Thoracic aorta (tissue), 2 donors: Measurements from ENCODE around the gene KRT16. TPM values are rescaled to one million over a fixed set of nuclear protein-coding genes. Genes with fewer than 3 reads are reported as not detected.
"Not testable (repeated sequence)": the region's sequence is repeated elsewhere in the genome, so short reads cannot be mapped to it uniquely, and the experiment has no call there.

Source experiments
- ATAC-seq: fragments of 150-250 bp; one replicate; pipeline ENCODE4 v1.8.0; 2017; ENCODE audit warnings: low read depth; ENCODE audit not compliant: insufficient number of reproducible peaks, low FRiP score
- DNase-seq: peaks from one replicate; pipeline ENCODE4 v3.0.0-alpha.2; 2020; ENCODE audit warnings: low spot score
- H3K27ac ChIP-seq, 2 donors: fragments of 200-600 bp; sonication (generic); 1 replicate in 1 of 2; 2 replicates in 1 of 2; pipeline ENCODE4 v1.5.1; 2016; ENCODE audit warnings: mild to moderate bottlenecking in 2 of 2, moderate library complexity in 2 of 2
- H3K27me3 ChIP-seq: fragments of 200-600 bp; sonication (generic); replicated peaks from 2 replicates; pipeline ENCODE4 v1.6.0; 2016; ENCODE audit warnings: mild to moderate bottlenecking; ENCODE audit not compliant: insufficient read depth
- H3K36me3 ChIP-seq: fragments of 200-600 bp; sonication (generic); one replicate; pipeline ENCODE4 v1.5.1; 2016
- H3K4me1 ChIP-seq, 2 donors: fragments of 200-600 bp; sonication (generic); 1 replicate in 1 of 2; 2 replicates in 1 of 2; pipeline versions ENCODE4 v1.5.1 to v1.6.0; 2016; ENCODE audit warnings: low read depth in 2 of 2, mild to moderate bottlenecking in 1 of 2; ENCODE audit not compliant: control insufficient read depth in 1 of 2
- H3K4me3 ChIP-seq: fragments of 200-600 bp; sonication (generic); 2 replicates; pipeline ENCODE4 v1.5.1; 2016; ENCODE audit warnings: mild to moderate bottlenecking
- H3K9me3 ChIP-seq: fragments of 200-600 bp; sonication (generic); 2 replicates; pipeline ENCODE4 v1.5.1; 2016
- CTCF ChIP-seq: fragments of 200-600 bp; sonication (generic); IDR thresholded peaks from one replicate; pipeline ENCODE4 v1.5.1; 2019; ENCODE audit warnings: antibody characterized with exemption
- total RNA-seq, 2 donors: library from RNA; depleted of rRNA; stranded (reverse); fragments of >200 nt; gene quantifications; one replicate each; pipeline versions ENCODE4 v1.1.0 to v1.2.3, GENCODE V29; 2016

KRT16 gene
- total RNA-seq, 2 donors from 2014 or later, result 6.5 to 16.8 TPM

- Histone ChIP-seq H3K9me3 (no peaks in the 10 kb centered on the region), H3K27ac (no peak overlapping the region), H3K36me3 (no peaks in the 10 kb centered on the region), H3K4me1 (peaks cover 5 to 17% of the 10 kb centered on the region in 2 donors), H3K4me3 (no peak overlapping the region), H3K27me3 (no peaks in the 10 kb centered on the region)
- ATAC-seq, result no peak
- no peak for TF ChIP-seq CTCF
- no peak for DNase-seq
Observed at GRCh38 chr17:41585301-41586056, 27.1 kb downstream of the KRT16 start.

DNA sequence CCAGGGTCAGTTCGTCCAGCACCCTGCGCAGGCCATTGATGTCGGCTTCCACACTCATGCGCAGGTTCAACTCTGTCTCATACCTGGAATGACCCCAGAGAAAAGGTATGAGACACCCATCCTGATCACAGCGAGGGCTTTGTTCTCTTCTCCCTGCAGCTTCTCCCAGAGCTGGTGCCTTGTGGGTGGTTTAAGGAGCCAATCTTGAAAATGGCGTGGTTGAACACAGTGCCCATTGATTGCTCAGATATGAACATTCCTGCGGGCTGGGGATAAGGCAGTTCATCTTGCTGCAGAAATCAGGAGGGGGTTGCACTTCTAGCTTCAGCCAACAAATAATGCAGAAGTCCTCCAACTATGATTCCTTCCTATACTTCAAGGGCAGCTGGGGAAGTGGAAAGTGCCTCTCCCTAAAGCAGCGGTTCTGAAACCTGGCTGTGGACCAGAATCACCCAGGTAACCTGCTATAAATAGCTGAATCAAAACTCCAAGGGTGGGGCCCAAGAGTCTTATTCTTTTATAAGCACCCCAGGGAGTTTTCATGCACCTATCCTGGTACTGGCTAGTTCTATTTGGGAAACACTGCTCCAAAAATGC is 28.1 kb downstream of the KRT16 start:
- not testable (repeated sequence) for DNase-seq, H3K9me3 ChIP-seq, ATAC-seq, H3K27ac ChIP-seq, H3K4me3 ChIP-seq, H3K27me3 ChIP-seq, H3K36me3 ChIP-seq
- peaks cover 5 to 22% of the 10 kb centered on the region in 2 donors for H3K4me1 ChIP-seq

DNA sequence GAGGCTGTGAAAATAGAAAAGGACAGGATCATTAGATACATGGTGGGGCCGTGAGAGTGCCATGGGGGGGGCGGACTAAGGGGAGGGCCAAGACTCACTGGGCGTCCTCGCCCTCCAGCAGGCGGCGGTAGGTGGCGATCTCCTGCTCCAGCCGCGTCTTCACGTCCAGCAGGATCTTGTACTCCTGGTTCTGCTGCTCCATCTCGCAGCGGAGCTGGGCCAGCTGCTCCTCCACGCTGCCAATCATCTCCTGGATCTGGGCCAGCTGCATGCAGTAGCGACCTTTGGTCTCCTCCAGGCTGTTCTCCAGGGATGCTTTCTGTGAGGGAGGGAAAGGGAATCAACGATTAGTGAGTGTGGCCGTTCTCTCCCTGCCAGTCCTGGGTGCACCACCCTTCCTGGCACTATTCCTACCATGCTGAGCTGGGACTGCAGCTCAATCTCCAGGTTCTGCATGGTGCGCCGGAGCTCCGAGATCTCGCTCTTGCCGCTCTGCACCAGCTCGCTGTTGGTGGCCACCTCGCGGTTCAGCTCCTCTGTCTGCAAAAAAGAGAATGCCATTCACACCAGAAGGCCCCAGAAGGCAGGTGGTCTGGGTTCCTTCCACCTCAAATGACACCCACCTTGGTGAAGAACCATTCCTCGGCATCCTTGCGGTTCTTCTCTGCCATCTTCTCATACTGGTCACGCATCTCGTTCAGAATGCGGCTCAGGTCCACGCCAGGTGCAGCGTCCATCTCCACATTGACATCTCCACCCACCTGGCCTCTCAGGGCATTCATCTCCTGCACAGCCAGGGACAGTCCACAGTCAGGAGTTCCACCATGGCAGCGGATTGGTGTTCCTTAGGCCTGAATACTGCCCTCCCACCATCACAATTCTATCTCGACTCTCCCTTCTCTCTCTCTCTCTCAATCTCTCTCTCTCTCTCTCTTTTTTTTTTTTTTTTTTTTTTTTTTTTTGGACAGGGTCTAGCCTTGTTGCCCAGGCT is 29.1 kb downstream of the KRT16 start:
- H3K27me3 ChIP-seq, result no peaks in the 10 kb centered on the region
- no peaks in the 10 kb centered on the region for H3K36me3 ChIP-seq
- DNase-seq (no peak), ATAC-seq (no peak)
- no peaks in the 10 kb centered on the region for H3K9me3 ChIP-seq
- peaks cover 3 to 18% of the 10 kb centered on the region in 2 donors for H3K4me1 ChIP-seq
- H3K4me3 ChIP-seq, result no peak overlapping the region
- H3K27ac ChIP-seq, result no peak overlapping the region
- no peak for TF ChIP-seq CTCF

DNA sequence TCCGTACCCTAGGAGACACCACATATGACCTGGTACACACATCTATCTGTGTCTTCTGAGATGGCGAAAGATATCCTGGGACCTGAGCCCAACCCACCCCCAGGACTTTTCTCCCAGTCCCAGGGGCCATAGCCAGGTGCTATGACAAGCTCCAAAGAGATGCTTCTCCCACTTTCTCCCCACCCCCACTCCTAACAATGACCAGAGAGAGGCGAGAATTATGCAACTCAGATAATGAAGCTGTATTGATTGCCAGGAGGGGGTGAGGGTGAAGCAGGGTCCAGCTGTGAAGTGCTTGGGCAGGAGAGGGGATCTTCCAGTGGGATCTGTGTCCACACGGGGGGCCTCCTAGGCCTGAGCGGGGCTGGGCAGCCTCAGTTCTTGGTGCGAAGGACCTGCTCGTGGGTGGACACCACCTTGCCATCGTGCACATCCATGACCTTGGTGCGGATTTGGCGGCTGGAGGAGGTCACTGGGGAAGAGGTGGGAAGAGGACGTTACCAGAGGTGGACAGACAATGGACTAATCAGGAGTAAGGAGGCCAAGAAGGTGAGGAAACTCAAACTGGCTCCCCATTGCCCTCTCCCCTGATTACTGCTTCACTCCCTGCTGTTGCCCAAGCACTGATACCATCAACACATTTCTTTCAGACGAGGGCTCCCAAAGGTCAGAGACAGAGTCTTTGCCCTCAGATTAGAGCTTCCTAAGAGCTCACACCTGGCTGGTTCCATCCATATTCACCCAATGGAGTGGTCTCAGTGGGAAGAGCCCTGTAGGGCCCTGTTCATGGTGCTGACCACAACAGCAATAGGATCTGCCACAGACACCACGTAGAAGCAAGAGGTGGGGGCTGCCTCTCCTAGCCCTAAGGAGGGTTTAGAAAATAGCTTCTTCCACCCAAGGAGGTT is 30.3 kb downstream of the KRT16 start:
- H3K4me3 ChIP-seq, H3K36me3 ChIP-seq, H3K9me3 ChIP-seq, DNase-seq, H3K27ac ChIP-seq, H3K27me3 ChIP-seq, ATAC-seq: not testable (repeated sequence)
- H3K4me1 ChIP-seq, result peaks cover 3 to 15% of the 10 kb centered on the region in 2 donors

DNA sequence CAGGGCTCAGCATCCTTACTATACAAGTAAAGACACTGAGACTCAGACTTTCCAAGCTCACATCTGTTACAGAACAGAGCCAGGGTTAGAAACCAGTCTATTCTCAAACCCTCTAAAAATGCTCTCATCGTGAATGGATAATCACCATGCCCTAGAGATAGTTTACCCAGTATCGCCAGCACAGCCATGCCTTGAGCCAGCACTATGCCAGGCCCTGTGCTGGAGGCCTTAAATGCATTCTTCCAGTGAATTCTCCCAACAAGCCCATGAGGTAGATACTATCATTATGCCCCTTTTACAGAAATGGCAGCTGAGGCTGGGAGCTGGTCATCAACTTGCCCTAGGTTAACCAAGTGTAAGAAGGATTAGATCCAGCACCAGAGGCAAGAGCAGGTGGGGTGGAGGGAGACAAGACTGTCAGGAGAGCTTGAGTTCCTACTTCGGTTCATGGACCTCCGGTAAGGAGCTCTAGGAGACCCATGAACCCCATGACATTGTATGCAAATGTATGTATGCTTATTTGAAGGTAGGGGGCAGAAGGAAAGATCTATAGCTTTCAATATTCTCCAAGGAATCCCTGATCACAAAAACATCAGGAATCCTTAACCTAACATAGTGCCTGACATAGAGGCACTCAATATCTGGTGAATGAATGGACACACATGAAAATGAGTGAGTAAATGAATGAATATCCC is 31.1 kb downstream of the KRT16 start:
- Histone ChIP-seq H3K36me3 (no peaks in the 10 kb centered on the region), H3K4me3 (no peak overlapping the region), H3K27me3 (no peaks in the 10 kb centered on the region), H3K27ac (no peak overlapping the region), H3K9me3 (no peaks in the 10 kb centered on the region), H3K4me1 (peaks cover 3 to 15% of the 10 kb centered on the region in 2 donors)
- no peak for TF ChIP-seq CTCF
- DNase-seq, result no peak
- ATAC-seq, result no peak
